ENCODE results near the gene SPRTN.
A peak's percentile ranks its signal among the peaks of the same experiment; 100 is the strongest.

Gene SPRTN

GRCh38 chr1:231383159-231383860 lies 45.2 kb downstream of the SPRTN start:
- DNase-seq = no peak

GRCh38 chr1:231384696-231385415 lies 46.8 kb downstream of the SPRTN start:
- no peak for DNase-seq

GRCh38 chr1:231385416-231385748 lies 47.3 kb downstream of the SPRTN start:
- no peak for DNase-seq

GRCh38 chr1:231386466-231386865 lies 48.4 kb downstream of the SPRTN start:
- DNase-seq = no peak

GRCh38 chr1:231387770-231388669 lies 49.9 kb downstream of the SPRTN start:
- DNase-seq = peak; percentile 43

- no peak for DNase-seq
Measured at GRCh38 chr1:231390071-231390470, 52.0 kb downstream of the SPRTN start.

GRCh38 chr1:231392389-231393131 lies 54.5 kb downstream of the SPRTN start:
- DNase-seq = no peak

GRCh38 chr1:231393668-231394067 lies 55.6 kb downstream of the SPRTN start:
- DNase-seq = no peak

- peak; percentile 61 for DNase-seq
Measured at GRCh38 chr1:231395076-231395997, 57.2 kb downstream of the SPRTN start.

- no peak for DNase-seq
Measured at GRCh38 chr1:231395998-231396390, 57.9 kb downstream of the SPRTN start.

GRCh38 chr1:231396643-231397042 lies 58.5 kb downstream of the SPRTN start:
- DNase-seq = no peak

- no peak for DNase-seq
Measured at GRCh38 chr1:231397886-231398671, 60.0 kb downstream of the SPRTN start.

GRCh38 chr1:231401478-231401877 lies 63.4 kb downstream of the SPRTN start:
- DNase-seq = no peak

- no peak for DNase-seq
Measured at GRCh38 chr1:231404318-231404717, 66.2 kb downstream of the SPRTN start.

All from hematopoietic multipotent progenitor cell treated with erythropoietin and hydrocortisone succinate and interleukin-3 and kit ligand, for 4 days (in vitro differentiated cells).